ENCODE results near the gene CYP1A1. TPM values are rescaled to one million over a fixed set of nuclear protein-coding genes. Genes with fewer than 3 reads are reported as not detected.

CYP1A1 gene
- total and polyA plus RNA-seq, 2 of the 4 experiments (the other 2 are of a cell fraction): under 0.01 to 0.03 TPM

- Histone ChIP-seq H3K4ac (ENCODE audit: low read depth, low read length) (no peak overlapping the region), H3K9me1 (ENCODE audit: insufficient read depth, low read length) (no peaks in the 10 kb centered on the region), H2AFZ (replicated peaks; ENCODE audit: low read length, poor library complexity) (no peak overlapping the region), H2BK120ac (ENCODE audit: low read depth, low read length) (no peak overlapping the region), H3K9ac (ENCODE audit: low read depth, low read length) (no peak overlapping the region), H3K9me3 (ENCODE audit: control insufficient read depth, insufficient read depth, low read length) (no peaks in the 10 kb centered on the region), H3K56ac (ENCODE audit: extremely low read depth, insufficient read depth, low read length) (no peak overlapping the region), H3K4me2 (ENCODE audit: low read depth, low read length) (no peak overlapping the region), H3K14ac (replicated peaks; ENCODE audit: low read depth, low read length) (no peak overlapping the region), H3K27ac (ENCODE audit: insufficient read depth, low read length) (no peak overlapping the region), H3K36me3 (ENCODE audit: control insufficient read depth, insufficient read depth, low read length) (no peaks in the 10 kb centered on the region), H3K23ac (ENCODE audit: low read depth, low read length) (no peak overlapping the region), H2AK9ac (replicated peaks; ENCODE audit: low read depth, low read length, poor library complexity) (no peak overlapping the region), H2BK20ac (ENCODE audit: low read depth, low read length) (no peak overlapping the region), H3K18ac (ENCODE audit: low read depth, low read length) (no peak overlapping the region), H2BK15ac (ENCODE audit: low read depth, low read length) (no peak overlapping the region), H4K5ac (ENCODE audit: low read depth, low read length) (no peak overlapping the region), H4K8ac (ENCODE audit: low read depth in 2 of 2, low read length in 2 of 2) (no peak overlapping the region), H4K91ac (ENCODE audit: insufficient read depth, low read depth, low read length) (no peak overlapping the region), H2BK5ac (ENCODE audit: low read depth, low read length, poor library complexity, severe bottlenecking) (no peak overlapping the region), H3K79me1 (ENCODE audit: low read depth in 1 of 2, low read length in 2 of 2) (no peaks in the 10 kb centered on the region), H3K4me1 (ENCODE audit: control insufficient read depth, insufficient read depth, low read length) (no peaks in the 10 kb centered on the region), H3K4me3 (ENCODE audit: insufficient read depth, low read depth, low read length) (no peak overlapping the region), H2AK5ac (ENCODE audit: low read depth, low read length) (no peak overlapping the region), H4K20me1 (ENCODE audit: insufficient read depth, low read length) (no peaks in the 10 kb centered on the region), H3K27me3 (ENCODE audit: control insufficient read depth, insufficient read depth, low read length) (peaks cover 27% of the 10 kb centered on the region)
- in situ Hi-C loops (cut with MboI; ENCODE audit: low sequenced_read_pairs): no loop called here
- dilution Hi-C loops (cut with HindIII; ENCODE audit: low sequenced_read_pairs, unreplicated experiment): no loop called here
- ATAC-seq (ENCODE audit: low read depth) (no peak), DNase-seq (no peak)
- ChIA-PET CTCF (interaction anchor here (0.6 kb wide), 1 partner anchor 7 kb away, joined by 4 read pairs; no protein-coding TSS in a partner anchor), POLR2A (ENCODE audit: unreplicated experiment) (no interaction called here)
- TF ChIP-seq MXI1 (IDR thresholded peaks at IDR 0.05; ENCODE audit: borderline replicate concordance, low read depth, low read length) (no peak), NFE2L2 (IDR thresholded peaks at IDR 0.05; ENCODE audit: low read depth, low read length) (no peak), CEBPB (IDR thresholded peaks at IDR 0.05; ENCODE audit: low read depth, low read length) (no peak), USF2 (IDR thresholded peaks at IDR 0.05; ENCODE audit: low read depth, low read length) (no peak), SMC3 (IDR thresholded peaks at IDR 0.05; ENCODE audit: low read depth, low read length) (no peak), RAD21 (IDR thresholded peaks at IDR 0.05; ENCODE audit: low read length) (no peak), FOS (IDR thresholded peaks at IDR 0.05; ENCODE audit: low read depth, low read length) (no peak), MAZ (IDR thresholded peaks at IDR 0.05; ENCODE audit: borderline replicate concordance, low read depth, low read length) (no peak), RFX5 (IDR thresholded peaks at IDR 0.05; ENCODE audit: low read depth, low read length) (no peak)
- no TSS peak for BruUV-seq (replicated peaks)
- intact Hi-C loops (cut with micrococcal nuclease): no loop called here
- no CpG with 5 or more reads among the region's 3 CpGs for WGBS, 2 experiments (ENCODE audit: extremely low coverage in 2 of 2, insufficient read length in 1 of 2)
Measured at GRCh38 chr15:74710319-74711094, 14.8 kb downstream of the CYP1A1 start.

Data from IMR-90 (cell line).